HEK293T (cell line): Measurements from ENCODE around the gene BRD7.

Source experiments
- ELF4 ChIP-seq: fragments of 450-650 bp; IDR thresholded peaks from 2 replicates; pipeline ENCODE4 v1.6.1; 2017; ENCODE audit warnings: antibody characterized with exemption
- FOXK2 ChIP-seq: fragments of 450-650 bp; IDR thresholded peaks from 2 replicates; pipeline ENCODE4 v1.6.1; 2016; ENCODE audit warnings: mild to moderate bottlenecking
- FOXM1 ChIP-seq: fragments of 450-650 bp; IDR thresholded peaks from 2 replicates; pipeline ENCODE4 v1.6.1; 2017; ENCODE audit warnings: mild to moderate bottlenecking, borderline replicate concordance
- L3MBTL2 ChIP-seq: fragments of 450-650 bp; conservative IDR thresholded peaks from 2 replicates; pipeline ENCODE4 v1.6.1; 2016; ENCODE audit warnings: mild to moderate bottlenecking
- NFRKB ChIP-seq: fragments of 450-650 bp; IDR thresholded peaks from 2 replicates; pipeline ENCODE4 v1.6.1; 2016; ENCODE audit warnings: mild to moderate bottlenecking, moderate library complexity
- PKNOX1 ChIP-seq: fragments of 450-650 bp; IDR thresholded peaks from 2 replicates; pipeline ENCODE4 v1.6.1; 2016
- SP1 ChIP-seq: fragments of 450-650 bp; IDR thresholded peaks from 2 replicates; pipeline ENCODE4 v1.6.1; 2017
- SUZ12 ChIP-seq: fragments of 450-650 bp; IDR thresholded peaks from 2 replicates; pipeline ENCODE4 v1.6.1; 2016; ENCODE audit warnings: mild to moderate bottlenecking
- ZNF384 ChIP-seq: fragments of 450-650 bp; IDR thresholded peaks from 2 replicates; pipeline ENCODE4 v1.6.1; 2016

- TF ChIP-seq SP1 (no peak), FOXK2 (no peak), PKNOX1 (no peak), ZNF384 (no peak), FOXM1 (no peak), L3MBTL2 (no peak), ELF4 (no peak), SUZ12 (no peak), NFRKB (no peak)
Observed at GRCh38 chr16:50399411-50399810, 30.6 kb upstream of the BRD7 start.
